Osteoblast (primary cell): ENCODE measurements around the gene EPB42. TPM values are rescaled to one million over a fixed set of nuclear protein-coding genes. Genes with fewer than 3 reads are reported as not detected.

Experiments used
- DNase-seq: peaks from one replicate; pipeline ENCODE4 v3.0.0; 2011; ENCODE audit warnings: low spot score, mixed read lengths; ENCODE audit not compliant: insufficient read length; ENCODE audit errors: missing footprints
- H2AFZ ChIP-seq: 2 replicates; pipeline ENCODE4 v1.6.0; 2011; ENCODE audit warnings: mild to moderate bottlenecking, low read length
- H3K27ac ChIP-seq: 2 replicates; pipeline ENCODE4 v1.5.1; 2011; ENCODE audit warnings: mild to moderate bottlenecking, low read depth, low read length, moderate library complexity
- H3K27me3 ChIP-seq: 2 replicates; pipeline ENCODE4 v1.6.0; 2012; ENCODE audit warnings: mild to moderate bottlenecking, control low read depth, inconsistent platforms, low read length, moderate library complexity; ENCODE audit not compliant: insufficient read depth
- H3K36me3 ChIP-seq: 2 replicates; pipeline ENCODE4 v1.5.1; 2011; ENCODE audit warnings: mild to moderate bottlenecking, low read length, control low read depth, moderate library complexity; ENCODE audit not compliant: insufficient read depth
- H3K4me1 ChIP-seq: 2 replicates; pipeline ENCODE4 v1.5.1; 2011; ENCODE audit warnings: mild to moderate bottlenecking, low read length, control low read depth, moderate library complexity; ENCODE audit not compliant: insufficient read depth
- H3K4me2 ChIP-seq: 2 replicates; pipeline ENCODE4 v1.6.0; 2011; ENCODE audit warnings: mild to moderate bottlenecking, low read length; ENCODE audit not compliant: insufficient read depth
- H3K4me3 ChIP-seq: fragments of 200-600 bp; sonication (generic); 3 replicates; pipeline ENCODE4 v1.5.1; 2012; ENCODE audit warnings: mild to moderate bottlenecking, low read length, inconsistent platforms; ENCODE audit not compliant: insufficient read depth
- H3K79me2 ChIP-seq: 2 replicates; pipeline ENCODE4 v1.6.0; 2012; ENCODE audit warnings: mild to moderate bottlenecking, low read length, control low read depth, inconsistent platforms; ENCODE audit not compliant: insufficient read depth
- H3K9me3 ChIP-seq: 2 replicates; pipeline ENCODE4 v1.5.1; 2011; ENCODE audit warnings: low read depth, low read length, control low read depth
- H4K20me1 ChIP-seq: 2 replicates; pipeline ENCODE4 v1.6.0; 2012; ENCODE audit warnings: mild to moderate bottlenecking, low read length, control low read depth; ENCODE audit not compliant: insufficient read depth
- CTCF ChIP-seq: IDR thresholded peaks from 2 replicates; pipeline ENCODE4 v1.5.1; 2011; ENCODE audit warnings: mild to moderate bottlenecking, low read depth, low read length, moderate library complexity; ENCODE audit errors: extremely low read depth
- total RNA-seq: library from RNA; depleted of rRNA; stranded (reverse); fragments of >200 nt; gene quantifications from 2 replicates; pipeline ENCODE4 v1.2.3, GENCODE V29; 2012

The EPB42 gene
- total RNA-seq, 1 donor: not detected

GRCh38 chr15:43189296-43189695 lies 31.5 kb downstream of the EPB42 start:
- Histone ChIP-seq H3K27me3 (no peaks in the 10 kb centered on the region), H3K4me3 (no peak overlapping the region), H3K79me2 (peaks cover 5% of the 10 kb centered on the region), H2AFZ (no peak overlapping the region), H4K20me1 (no peaks in the 10 kb centered on the region), H3K4me2 (no peak overlapping the region), H3K9me3 (no peaks in the 10 kb centered on the region), H3K27ac (no peak overlapping the region), H3K4me1 (peaks cover 9% of the 10 kb centered on the region), H3K36me3 (peaks cover 37% of the 10 kb centered on the region)
- no peak for TF ChIP-seq CTCF
- DNase-seq: no peak

- Histone ChIP-seq H4K20me1 (no peaks in the 10 kb centered on the region), H3K36me3 (peaks cover 31% of the 10 kb centered on the region), H2AFZ (no peak overlapping the region), H3K27ac (no peak overlapping the region), H3K4me2 (no peak overlapping the region), H3K79me2 (peaks cover 5% of the 10 kb centered on the region), H3K27me3 (no peaks in the 10 kb centered on the region), H3K4me3 (no peak overlapping the region), H3K4me1 (peaks cover 9% of the 10 kb centered on the region), H3K9me3 (no peaks in the 10 kb centered on the region)
- no peak for DNase-seq
- peak; percentile 70 for TF ChIP-seq CTCF
Observed at GRCh38 chr15:43187544-43188155, 33.2 kb downstream of the EPB42 start.

- Histone ChIP-seq H3K27me3 (no peaks in the 10 kb centered on the region), H3K9me3 (no peaks in the 10 kb centered on the region), H3K4me3 (peak overlapping the region; percentile 79), H2AFZ (peak overlapping the region; percentile 84), H3K79me2 (peaks cover 5% of the 10 kb centered on the region), H3K27ac (peak overlapping the region; percentile 55), H3K36me3 (peaks cover 17% of the 10 kb centered on the region), H3K4me2 (peak overlapping the region; percentile 98), H3K4me1 (peaks cover 13% of the 10 kb centered on the region), H4K20me1 (no peaks in the 10 kb centered on the region)
- DNase-seq: no peak
- no peak for TF ChIP-seq CTCF
Observed at GRCh38 chr15:43186003-43186353, 34.8 kb downstream of the EPB42 start.

- peak within 1 kb of the TSS; percentile 84 for H2AFZ ChIP-seq
- no peaks in the 10 kb centered on the region for H3K27me3 ChIP-seq
- H3K79me2 ChIP-seq: peaks cover 5% of the 10 kb centered on the region
- no peaks in the 10 kb centered on the region for H3K9me3 ChIP-seq
- peak; percentile 94 for DNase-seq
- peak within 1 kb of the TSS; percentile 98 for H3K4me2 ChIP-seq
- peak; percentile 47 for TF ChIP-seq CTCF
- peaks cover 13% of the 10 kb centered on the region for H3K4me1 ChIP-seq
- H3K4me3 ChIP-seq: peak within 1 kb of the TSS; percentile 79
- peak within 1 kb of the TSS; percentile 55 for H3K27ac ChIP-seq
- no peaks in the 10 kb centered on the region for H4K20me1 ChIP-seq
- peaks cover 11% of the 10 kb centered on the region for H3K36me3 ChIP-seq
Observed at GRCh38 chr15:43185157-43186002, 35.4 kb downstream of the EPB42 start, which contains the start of gene CCNDBP1. Gene CCNDBP1, plus strand, starts transcription at chr15:43185403. Its CDS starts 96 bp downstream, at chr15:43185499.
